DOHH2 (cell line): ENCODE results near the gene PRAMEF12.

Experiments used
- H3F3A ChIP-seq: fragments of 200-600 bp; sonication (generic), shearing (Covaris generic); 2 replicates; pipeline ENCODE4 v1.6.0; 2016; ENCODE audit warnings: antibody characterized with exemption, mild to moderate bottlenecking; ENCODE audit not compliant: control insufficient read depth, insufficient read depth
- H3K27ac ChIP-seq: fragments of 200-600 bp; sonication (generic); 2 replicates; pipeline ENCODE4 v1.5.1; 2014; ENCODE audit warnings: low read depth, mild to moderate bottlenecking, low read length, moderate library complexity
- H3K27me3 ChIP-seq: fragments of 200-600 bp; sonication (generic); 2 replicates; pipeline ENCODE4 v1.6.1; 2014; ENCODE audit warnings: mild to moderate bottlenecking, low read length, mixed read lengths; ENCODE audit not compliant: control insufficient read depth
- H3K36me3 ChIP-seq: fragments of 200-600 bp; sonication (generic); 2 replicates; pipeline ENCODE4 v1.6.1; 2014; ENCODE audit warnings: mild to moderate bottlenecking, low read length, moderate library complexity, mixed read lengths; ENCODE audit not compliant: control insufficient read depth
- H3K4me1 ChIP-seq: fragments of 200-600 bp; sonication (generic); 2 replicates; pipeline ENCODE4 v1.6.1; 2014; ENCODE audit warnings: mild to moderate bottlenecking, low read length, mixed read lengths; ENCODE audit not compliant: control insufficient read depth
- H3K4me2 ChIP-seq: fragments of 200-600 bp; sonication (generic); 2 replicates; pipeline ENCODE4 v1.6.0; 2014; ENCODE audit warnings: mild to moderate bottlenecking, low read length, moderate library complexity
- H3K4me3 ChIP-seq: fragments of 200-600 bp; sonication (generic); 2 replicates; pipeline ENCODE4 v1.5.1; 2014; ENCODE audit warnings: mild to moderate bottlenecking, low read length, mixed read lengths
- H3K79me2 ChIP-seq: fragments of 200-600 bp; sonication (generic); 2 replicates; pipeline ENCODE4 v1.6.1; 2014; ENCODE audit warnings: mild to moderate bottlenecking, low read length, mixed read lengths; ENCODE audit not compliant: control insufficient read depth
- H3K9me2 ChIP-seq: fragments of 200-600 bp; sonication (generic); replicated peaks from 2 replicates; pipeline ENCODE4 v1.6.1; 2014; ENCODE audit warnings: mild to moderate bottlenecking, low read length, mixed read lengths; ENCODE audit not compliant: control insufficient read depth
- H3K9me3 ChIP-seq: fragments of 200-600 bp; sonication (generic); 2 replicates; pipeline ENCODE4 v1.6.1; 2014; ENCODE audit warnings: antibody characterized with exemption, low read length, mixed read lengths; ENCODE audit not compliant: control insufficient read depth, insufficient read depth
- H4K20me1 ChIP-seq: fragments of 200-600 bp; sonication (generic); 2 replicates; pipeline ENCODE4 v1.6.0; 2014; ENCODE audit warnings: low read depth, mild to moderate bottlenecking, antibody characterized with exemption, low read length, moderate library complexity; ENCODE audit not compliant: control insufficient read depth, insufficient read depth
- CTCF ChIP-seq: fragments of 200-600 bp; sonication (generic); IDR thresholded peaks from one replicate; pipeline ENCODE4 v1.5.1; 2014; ENCODE audit warnings: antibody characterized with exemption, mild to moderate bottlenecking, low read depth, low read length; ENCODE audit not compliant: poor library complexity, severe bottlenecking
- EZH2phosphoT487 ChIP-seq: fragments of 200-600 bp; sonication (generic); IDR thresholded peaks from 2 replicates; pipeline ENCODE4 v1.6.1; 2017; ENCODE audit warnings: borderline replicate concordance, mild to moderate bottlenecking, antibody characterized with exemption, low read length, moderate library complexity, mixed read lengths

PRAMEF12 gene

DNA sequence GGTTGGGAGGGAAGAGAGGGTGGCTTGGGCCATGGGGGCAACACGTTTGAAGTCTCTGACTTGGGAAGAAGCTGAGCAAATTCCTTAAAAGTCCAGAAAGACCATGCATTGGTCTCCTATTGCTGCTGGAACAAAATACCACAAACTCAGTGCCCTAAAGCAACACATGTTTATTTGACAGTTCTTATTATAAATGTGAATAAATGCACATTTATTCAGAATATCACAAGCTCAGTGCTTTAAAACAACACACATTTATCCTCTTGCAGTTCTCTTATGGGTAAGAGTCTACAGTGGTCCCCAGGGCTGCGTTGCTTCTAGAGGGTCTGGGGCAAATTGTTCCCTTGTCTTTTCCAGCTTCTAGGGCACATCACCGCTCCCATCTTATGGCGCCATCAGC, 10.1 kb upstream of the PRAMEF12 start:
- no peaks in the 10 kb centered on the region for H4K20me1 ChIP-seq
- H3K4me1 ChIP-seq, result no peaks in the 10 kb centered on the region
- H3K27ac ChIP-seq, result no peak overlapping the region
- H3K4me3 ChIP-seq, result no peak overlapping the region
- H3K4me2 ChIP-seq, result no peak overlapping the region
- no peaks in the 10 kb centered on the region for H3K36me3 ChIP-seq
- no peaks in the 10 kb centered on the region for H3K9me3 ChIP-seq
- 0 out of 2 replicates have a peak, but pooled peaks cover 2% of the 10 kb centered on the region for H3K27me3 ChIP-seq
- H3K9me2 ChIP-seq, result no peaks in the 10 kb centered on the region
- TF ChIP-seq CTCF, result no peak
- no peak for TF ChIP-seq EZH2phosphoT487
- no peaks in the 10 kb centered on the region for H3K79me2 ChIP-seq
- no peaks in the 10 kb centered on the region for H3F3A ChIP-seq

DNA sequence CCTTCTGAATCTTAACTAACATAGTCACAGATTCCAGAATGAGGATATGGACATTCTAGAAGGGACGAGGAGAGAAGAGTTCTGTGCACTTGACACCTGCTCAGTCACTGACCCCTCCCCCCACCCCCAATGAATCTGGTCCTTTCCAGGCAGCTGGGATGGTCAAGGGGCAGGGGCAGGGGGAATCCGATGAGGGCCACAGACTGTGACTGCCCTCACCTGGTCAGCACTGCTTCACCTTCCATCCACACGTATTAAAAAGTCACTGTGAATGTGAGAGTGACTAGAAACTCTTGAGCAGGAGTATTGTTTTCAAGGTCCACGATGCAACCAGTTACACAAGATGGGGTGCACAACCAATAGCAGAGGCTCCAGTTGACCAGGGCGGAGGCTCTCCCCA, 9.5 kb upstream of the PRAMEF12 start:
- TF ChIP-seq CTCF (no peak), EZH2phosphoT487 (no peak)
- Histone ChIP-seq H3K79me2 (no peaks in the 10 kb centered on the region), H3K9me2 (no peaks in the 10 kb centered on the region), H4K20me1 (no peaks in the 10 kb centered on the region), H3K4me2 (no peak overlapping the region), H3K4me3 (no peak overlapping the region), H3K9me3 (no peaks in the 10 kb centered on the region), H3K27ac (no peak overlapping the region), H3K4me1 (no peaks in the 10 kb centered on the region), H3F3A (no peaks in the 10 kb centered on the region), H3K27me3 (peaks cover 5% of the 10 kb centered on the region; the same call in 1 of the 2 replicates), H3K36me3 (no peaks in the 10 kb centered on the region)

- H3K27ac ChIP-seq, result no peak overlapping the region
Measured at GRCh38 chr1:12769031-12769430, 4.5 kb upstream of the PRAMEF12 start.

More at GRCh38 chr1:12769031-12769430, 4.5 kb upstream of the PRAMEF12 start:
- Histone ChIP-seq H3K79me2 (no peaks in the 10 kb centered on the region), H3K9me3 (no peaks in the 10 kb centered on the region), H3K9me2 (no peaks in the 10 kb centered on the region), H4K20me1 (no peaks in the 10 kb centered on the region), H3K4me3 (no peak overlapping the region), H3K4me1 (no peaks in the 10 kb centered on the region), H3K36me3 (no peaks in the 10 kb centered on the region), H3F3A (no peaks in the 10 kb centered on the region), H3K4me2 (no peak overlapping the region), H3K27me3 (peaks cover 9% of the 10 kb centered on the region)
- no peak for TF ChIP-seq EZH2phosphoT487
- no peak for TF ChIP-seq CTCF
